Stimulated activated CD8-positive, alpha-beta memory T cell treated with anti-CD3 and anti-CD28 coated beads, Interleukin-7, amount 100 ng/mL, for 24 hours (primary cell): ENCODE measurements around the gene FAM161B.
"Not testable (repeated sequence)": the region's sequence is repeated elsewhere in the genome, so short reads cannot be mapped to it uniquely, and the experiment has no call there.

Source experiments
- DNase-seq: peaks from one replicate; pipeline ENCODE4 v3.0.0-alpha.2; 2020; ENCODE audit warnings: low read depth

The FAM161B gene

GRCh38 chr14:73942180-73942579 is 7.7 kb downstream of the FAM161B start:
- DNase-seq, result no peak

DNA sequence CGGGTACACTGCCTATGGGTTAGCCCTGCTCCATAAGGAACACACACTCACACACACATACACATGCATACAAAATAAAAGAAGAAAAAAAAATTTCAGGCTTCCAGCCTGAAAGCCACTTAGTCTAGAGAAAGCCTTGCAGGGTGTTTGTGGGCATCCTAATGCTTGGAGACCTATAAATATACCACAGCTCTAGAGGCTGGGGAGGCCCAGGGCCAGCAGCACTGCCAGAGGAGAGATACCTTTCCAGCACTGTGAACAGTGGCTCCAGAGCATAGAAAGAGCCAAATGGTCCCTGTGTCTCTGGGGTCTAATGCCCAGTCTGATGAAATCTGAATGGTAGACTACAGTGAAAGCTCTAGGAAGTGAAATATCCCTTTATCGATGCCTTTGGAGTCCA is 12.9 kb downstream of the FAM161B start:
- no peak for DNase-seq

DNA sequence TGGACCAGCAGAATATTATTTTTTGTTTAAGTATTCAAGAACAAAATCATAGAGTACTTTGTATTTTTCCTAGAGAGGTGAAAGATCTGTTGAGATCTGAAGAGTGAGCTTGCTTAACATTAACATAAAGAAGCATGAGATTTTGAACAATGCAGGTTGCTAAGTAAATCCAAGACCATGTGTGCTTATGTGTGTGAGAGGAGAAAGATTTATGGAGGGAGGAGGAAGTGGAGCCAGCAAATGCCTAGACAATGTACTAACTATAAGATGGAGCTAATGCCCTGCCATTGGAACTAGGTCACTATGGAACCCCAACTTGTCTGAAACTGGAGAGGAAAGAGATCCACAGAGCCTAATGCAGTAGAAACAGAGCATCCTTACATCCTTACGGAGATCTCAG is 13.3 kb downstream of the FAM161B start:
- no peak for DNase-seq

DNA sequence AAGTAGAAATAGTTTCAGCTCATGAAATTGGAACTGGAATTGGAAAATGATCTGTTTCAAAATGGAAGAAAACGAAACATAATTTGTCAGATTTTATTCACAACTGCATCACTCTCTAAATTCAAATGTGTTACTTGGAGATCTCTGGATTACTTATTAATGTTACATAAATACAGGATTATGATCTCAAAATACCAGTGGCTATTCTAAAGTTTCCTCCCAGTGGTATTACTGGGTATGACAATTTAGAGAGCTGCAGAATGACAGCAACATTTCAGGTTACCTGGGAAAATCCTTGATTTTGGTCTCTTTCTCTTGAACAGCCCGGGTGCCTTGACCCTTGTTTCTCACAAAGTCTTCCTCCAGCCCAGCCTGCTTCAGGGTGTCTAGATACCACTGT is 14.2 kb downstream of the FAM161B start:
- DNase-seq, result no peak

DNA sequence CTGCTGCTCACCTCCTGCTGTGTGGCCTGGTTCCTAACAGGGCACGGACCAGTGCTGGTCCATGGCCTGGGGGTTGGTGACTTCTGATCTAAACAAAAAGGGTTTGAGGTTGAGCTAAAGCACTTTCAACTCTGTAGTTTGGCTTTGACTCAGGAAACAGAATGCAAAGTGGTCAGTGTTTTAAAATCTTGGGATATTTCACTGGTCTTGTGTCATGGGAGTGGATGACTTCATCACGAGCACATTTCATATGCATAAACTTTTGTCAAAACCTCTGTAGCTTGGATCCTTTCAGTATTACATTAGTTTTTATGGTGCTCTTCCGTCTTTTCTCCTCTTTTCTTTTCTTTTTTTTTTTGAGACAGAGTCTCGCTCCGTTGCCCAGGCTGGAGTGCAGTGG is 25.6 kb downstream of the FAM161B start:
- no peak for DNase-seq

- not testable (repeated sequence) for DNase-seq
These were observed 30.4 kb downstream of the FAM161B start for GRCh38 chr14:73919457-73919856.

DNA sequence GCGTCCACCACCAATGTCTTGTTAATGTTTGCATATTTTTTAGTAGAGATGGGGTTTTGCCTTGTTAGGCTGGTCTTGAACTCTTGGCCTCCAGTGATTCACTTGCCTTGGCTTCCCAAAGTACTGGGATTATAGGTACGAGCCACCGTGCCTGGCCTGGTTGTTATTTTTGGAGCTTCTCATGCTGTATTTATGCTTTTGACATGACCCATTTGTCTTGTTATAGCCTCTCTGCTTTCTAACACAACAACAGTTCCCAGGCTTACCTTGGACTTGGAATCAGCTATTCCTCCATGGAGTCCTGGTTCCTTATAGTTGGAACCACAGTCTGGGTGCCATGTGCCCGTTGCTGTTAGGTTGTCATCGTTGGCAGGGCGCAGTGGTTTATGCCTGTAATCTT is 33.6 kb downstream of the FAM161B start:
- DNase-seq, result no peak

GRCh38 chr14:73913256-73913655 is 36.6 kb downstream of the FAM161B start:
- no peak for DNase-seq

GRCh38 chr14:73909681-73910080 is 40.2 kb downstream of the FAM161B start:
- DNase-seq, result no peak

GRCh38 chr14:73903028-73903427 is 46.9 kb downstream of the FAM161B start:
- DNase-seq, result no peak

- DNase-seq, result no peak
These were observed 53.4 kb downstream of the FAM161B start for GRCh38 chr14:73896521-73896920.

GRCh38 chr14:73895939-73896338 is 54.0 kb downstream of the FAM161B start:
- DNase-seq, result no peak

DNA sequence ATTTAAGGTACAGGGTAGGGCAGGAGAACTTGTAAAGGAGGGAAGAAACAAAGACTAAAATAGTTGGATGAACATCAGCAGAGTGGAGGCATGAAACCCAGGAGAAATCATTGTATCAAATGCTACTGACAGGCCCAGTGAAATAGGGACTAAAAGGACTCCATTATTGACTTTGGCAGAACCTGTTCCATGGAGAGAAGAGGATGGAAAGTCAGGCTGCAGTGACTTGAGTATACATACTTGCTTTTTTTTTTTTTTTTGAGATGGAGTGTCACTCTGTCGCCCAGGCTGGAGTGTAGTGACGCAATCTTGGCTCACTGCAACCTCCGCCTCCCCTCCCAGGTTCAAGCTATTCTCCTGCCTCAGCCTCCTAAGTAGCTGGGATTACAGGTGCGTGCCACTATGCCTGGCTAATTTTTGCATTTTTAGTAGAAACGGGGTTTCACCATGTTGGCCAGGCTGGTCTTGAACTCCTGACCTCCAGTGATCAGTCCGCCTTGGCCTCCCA is 55.7 kb downstream of the FAM161B start:
- not testable (repeated sequence) for DNase-seq

DNA sequence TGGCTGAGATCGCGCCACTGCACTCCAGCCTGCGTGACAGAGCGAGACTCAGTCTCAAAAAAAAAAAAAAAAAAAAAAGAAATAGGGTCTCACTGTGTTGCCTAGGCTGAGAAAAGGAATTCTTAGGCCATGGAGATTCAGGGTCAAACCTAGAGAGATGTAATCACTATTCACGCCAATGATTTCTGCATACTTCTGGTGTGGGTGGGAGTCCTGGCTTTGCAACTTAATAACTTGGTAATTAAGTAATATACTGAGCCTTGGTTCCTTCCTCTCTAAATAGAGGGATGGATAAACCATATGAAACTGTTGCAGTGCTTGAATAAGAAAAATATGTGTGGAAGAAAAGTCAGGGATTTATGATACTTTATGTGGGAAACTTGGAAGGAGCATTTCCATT is 60.5 kb downstream of the FAM161B start:
- DNase-seq, result no peak

DNA sequence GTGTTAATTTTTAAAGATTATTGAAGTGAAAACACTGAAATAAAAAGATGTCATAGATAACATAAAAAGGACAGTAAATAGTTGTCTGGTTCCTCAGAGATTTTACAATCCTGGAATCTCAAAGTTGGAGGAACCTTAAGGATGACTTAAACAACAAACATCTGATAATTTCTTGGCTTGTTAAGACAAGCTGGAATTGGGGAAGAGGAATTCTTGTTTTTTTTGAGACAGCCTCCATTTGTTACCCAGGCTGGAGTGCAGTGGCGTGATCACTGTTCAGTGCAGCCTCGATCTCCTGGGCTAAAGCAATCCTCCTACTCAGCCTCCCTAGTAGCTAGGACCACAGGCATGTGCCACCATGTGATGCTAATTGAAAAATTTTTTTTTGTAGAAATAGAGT is 60.9 kb downstream of the FAM161B start:
- no peak for DNase-seq

DNA sequence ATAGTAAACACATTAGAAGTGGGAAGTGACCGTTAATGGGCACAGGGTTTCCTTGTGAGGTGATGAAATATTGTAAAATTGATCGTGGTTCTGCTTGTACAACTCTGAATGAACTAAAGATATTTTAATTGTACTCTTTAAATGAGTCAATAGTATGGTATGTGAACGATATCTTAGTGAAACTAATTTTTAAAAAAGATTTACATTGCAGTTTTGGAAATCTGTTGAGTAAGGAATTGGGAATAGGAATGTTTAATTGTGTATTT is 61.5 kb downstream of the FAM161B start:
- DNase-seq, result no peak

DNA sequence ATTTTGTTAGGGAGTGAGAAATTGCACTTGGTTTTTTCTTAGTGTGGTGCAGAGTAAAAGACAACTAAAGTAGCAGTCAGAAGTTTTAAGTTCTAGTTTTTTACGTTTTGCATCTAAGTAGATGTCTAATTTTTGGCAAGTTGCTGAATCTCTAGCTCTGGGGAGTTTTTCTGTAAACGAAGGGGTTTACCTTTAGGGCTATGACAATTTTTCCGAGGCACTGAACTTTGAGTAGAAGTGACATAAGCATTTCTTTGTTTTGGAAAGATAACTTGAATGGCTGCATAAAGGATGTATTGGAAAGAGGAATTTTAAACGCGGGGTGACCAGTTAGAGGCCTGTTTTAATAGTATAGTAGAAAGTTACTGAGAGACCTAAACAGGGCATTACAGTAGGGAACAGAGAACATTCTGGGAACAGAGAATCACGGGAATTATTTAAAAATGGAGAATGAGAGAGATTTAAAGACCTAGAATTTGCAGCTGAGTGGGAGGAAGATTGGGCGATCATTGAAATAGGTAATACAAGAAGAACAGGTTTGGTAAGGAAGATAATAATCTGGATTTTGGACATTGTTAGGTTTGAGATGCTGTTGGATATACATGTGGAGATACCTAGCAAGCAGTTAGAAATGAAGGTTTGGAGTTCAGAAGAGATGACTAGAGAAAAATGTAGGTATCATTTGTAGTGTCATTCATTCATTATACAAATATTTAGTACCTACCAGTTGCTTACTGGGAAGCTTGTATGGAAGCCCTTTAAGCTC is 62.0 kb downstream of the FAM161B start:
- DNase-seq, result no peak

DNA sequence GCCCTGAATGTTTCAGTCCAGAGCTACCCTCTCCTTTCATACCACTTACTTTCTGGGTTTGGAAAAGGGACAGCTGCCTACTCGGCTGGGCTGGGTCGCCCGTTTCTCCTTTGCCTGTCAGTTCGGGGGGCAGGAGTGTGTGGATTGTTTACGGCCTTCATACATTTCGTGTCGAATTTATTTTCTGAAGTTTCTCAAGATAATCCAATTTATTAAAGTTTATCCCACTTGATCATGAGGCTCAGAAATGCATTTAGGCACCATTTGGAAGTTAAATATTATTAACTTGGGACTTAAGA is 62.6 kb downstream of the FAM161B start:
- DNase-seq, result no peak

DNA sequence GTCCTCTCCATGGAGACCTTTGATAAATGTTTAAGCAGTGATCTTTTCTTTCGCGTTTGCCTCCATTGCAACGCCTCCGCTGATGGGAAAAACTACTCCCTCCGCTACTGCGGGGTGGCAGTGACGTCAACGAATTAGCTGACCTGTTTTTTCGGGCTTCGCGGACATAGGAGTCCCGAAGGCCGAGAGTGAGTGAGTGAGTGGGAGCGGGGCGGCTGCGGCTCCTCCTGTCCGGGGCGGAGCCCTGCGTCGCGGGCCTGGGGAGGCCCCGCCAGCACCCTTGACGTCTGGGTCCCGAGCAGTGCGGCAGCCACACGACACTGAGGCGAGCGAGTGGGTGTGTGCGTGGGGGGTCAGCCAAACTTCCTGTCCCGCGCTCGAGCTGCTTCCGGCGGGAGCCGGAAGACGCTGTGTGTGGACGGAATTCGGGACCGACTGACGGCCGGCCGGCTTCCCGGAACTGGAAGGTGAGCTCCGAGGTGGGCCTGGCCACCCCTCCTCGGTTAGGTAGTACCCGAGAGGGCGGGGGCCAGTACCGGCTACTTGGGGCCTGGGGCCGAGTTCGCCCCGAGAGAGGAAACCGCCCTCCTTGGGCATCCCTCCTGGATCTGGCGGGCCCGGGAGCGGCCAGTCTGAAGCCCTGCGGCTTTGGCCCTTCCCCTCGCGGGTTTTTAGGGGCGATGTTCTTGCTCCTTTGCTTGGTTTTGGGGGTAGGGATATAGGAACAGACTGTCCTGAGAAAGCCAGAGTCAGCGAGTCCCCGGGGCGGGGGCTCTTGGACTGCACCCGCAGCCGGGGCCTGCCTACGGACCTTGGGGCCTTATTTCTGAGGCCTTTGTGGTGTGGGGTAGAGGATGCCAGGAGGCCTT is 63.2 kb downstream of the FAM161B start, which contains the start of gene ZNF410:
Gene ZNF410 (plus strand): TSS at position 411 of the 869 bp plus-strand sequence. CDS start 5,317 bp downstream, outside the sequence.
- DNase-seq, result peak; percentile 78

DNA sequence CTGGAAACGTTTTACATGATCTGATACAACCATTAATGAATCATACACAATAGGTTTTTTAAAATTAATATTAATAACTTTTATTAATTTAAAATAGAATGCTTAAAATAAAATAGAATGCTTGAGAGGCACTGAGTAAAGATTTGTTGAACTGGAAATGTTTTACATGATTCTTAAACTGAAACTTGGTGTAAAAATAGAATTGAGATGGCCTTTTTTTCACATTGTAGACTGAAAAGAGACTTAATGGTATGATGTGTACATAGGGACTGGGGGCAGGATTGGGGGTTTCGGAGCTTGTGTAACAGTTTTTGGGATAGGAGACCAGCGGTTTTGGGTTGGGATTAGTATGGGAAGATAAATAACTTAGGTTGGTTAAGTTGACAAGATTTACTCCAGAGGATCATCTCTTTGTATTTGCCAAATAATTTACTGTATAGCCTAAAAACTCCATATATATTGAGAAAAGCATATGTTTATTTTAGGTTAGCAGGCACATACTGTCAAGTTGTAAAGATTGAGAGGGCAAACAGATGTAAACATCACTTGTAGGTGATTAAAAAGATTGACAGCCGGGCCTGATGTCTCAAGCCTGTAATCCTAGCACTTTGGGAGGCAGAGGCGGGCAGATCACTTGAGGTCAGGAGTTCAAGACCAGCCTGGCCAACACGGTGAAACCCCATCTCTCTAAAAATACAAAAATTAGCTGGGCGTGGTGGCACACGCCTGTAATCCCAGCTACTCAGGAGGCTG is 65.3 kb downstream of the FAM161B start:
- no peak for DNase-seq
